PC-9 (cell line): Measurements from ENCODE around the gene MYO1A. TPM values are rescaled to one million over a fixed set of nuclear protein-coding genes. Genes with fewer than 3 reads are reported as not detected.

Experiments
- BruUV-seq: library from RNA; stranded (reverse); fragments of 400-500 nt; replicated peaks from 2 replicates; lab custom pipeline; 2021; lab: Mats Ljungman, UMichigan
- CTCF ChIA-PET: fragments of 300-600 bp; sonication (Branson Sonifier 250); formaldehyde crosslinking; loops from one replicate; lab custom pipeline; 2022; ENCODE audit warnings: antibody characterized with exemption; lab: Charles Lee
- POLR2A ChIA-PET: fragments of 300-600 bp; sonication (Branson Sonifier 250); formaldehyde crosslinking; loops from one replicate; lab custom pipeline; 2022; ENCODE audit warnings: antibody characterized with exemption; ENCODE audit not compliant: unreplicated experiment; lab: Charles Lee
- DNase-seq, 2 experiments: peaks; one replicate each; pipeline versions ENCODE4 v3.0.0 to v3.0.0-alpha.2; 2015 to 2022; ENCODE audit warnings: mixed read lengths in 1 of 2
- H2AFZ ChIP-seq: fragments of 200-600 bp; sonication (generic); 2 replicates; pipeline ENCODE4 v1.8.1; 2017; ENCODE audit warnings: antibody characterized with exemption
- H3F3A ChIP-seq: fragments of 200-600 bp; sonication (generic); 2 replicates; pipeline ENCODE4 v1.8.1; 2017; ENCODE audit warnings: antibody characterized with exemption, mild to moderate bottlenecking, low read depth; ENCODE audit not compliant: insufficient read depth
- H3K27ac ChIP-seq: fragments of 200-600 bp; sonication (generic); 2 replicates; pipeline ENCODE4 v1.6.1; 2016; ENCODE audit warnings: mixed run types
- H3K27me3 ChIP-seq: fragments of 200-600 bp; sonication (generic); 2 replicates; pipeline ENCODE4 v1.6.1; 2016; ENCODE audit warnings: low read depth, mixed run types; ENCODE audit not compliant: insufficient read depth
- H3K36me3 ChIP-seq: fragments of 200-600 bp; sonication (generic); 2 replicates; pipeline ENCODE4 v1.6.1; 2016; ENCODE audit warnings: low read depth, mixed run types
- H3K4me1 ChIP-seq: fragments of 200-600 bp; sonication (generic); replicated peaks from 2 replicates; pipeline ENCODE4 v1.6.1; 2016; ENCODE audit warnings: mixed run types; ENCODE audit not compliant: insufficient read depth
- H3K4me2 ChIP-seq: fragments of 200-600 bp; sonication (generic); 2 replicates; pipeline ENCODE4 v1.6.1; 2017; ENCODE audit warnings: mixed run types
- H3K4me3 ChIP-seq: fragments of 200-600 bp; sonication (generic); 2 replicates; pipeline ENCODE4 v1.6.1; 2016; ENCODE audit warnings: mixed run types
- H3K79me2 ChIP-seq: fragments of 200-600 bp; sonication (generic); 2 replicates; pipeline ENCODE4 v1.6.1; 2017; ENCODE audit warnings: low read depth, mixed run types
- H3K9me2 ChIP-seq: fragments of 200-600 bp; sonication (generic); 2 replicates; pipeline ENCODE4 v1.8.1; 2017; ENCODE audit warnings: mild to moderate bottlenecking; ENCODE audit not compliant: insufficient read depth
- H3K9me3 ChIP-seq: fragments of 200-600 bp; sonication (generic); 2 replicates; pipeline ENCODE4 v1.8.1; 2016; ENCODE audit warnings: low read depth; ENCODE audit not compliant: insufficient read depth
- H4K20me1 ChIP-seq: fragments of 200-600 bp; sonication (generic); 2 replicates; pipeline ENCODE4 v1.8.1; 2017; ENCODE audit not compliant: insufficient read depth
- CTCF ChIP-seq: fragments of 200-600 bp; sonication (generic); conservative IDR thresholded peaks from 2 replicates; pipeline ENCODE4 v1.6.1; 2017; ENCODE audit warnings: mixed run types, antibody characterized with exemption, mild to moderate bottlenecking, moderate library complexity
- EZH2 ChIP-seq: fragments of 200-600 bp; sonication (generic); IDR thresholded peaks from 2 replicates; pipeline ENCODE4 v1.8.0; 2017; ENCODE audit warnings: antibody characterized with exemption, low read depth
- intact Hi-C: fragments of 100-400 bp; cut with micrococcal nuclease; formaldehyde crosslinking; loops from one replicate; pipeline ENCODE4 v1.10.0; 2022; ENCODE audit not compliant: unreplicated experiment
- total RNA-seq: library from RNA; stranded (reverse); gene quantifications from 2 replicates; pipeline ENCODE4 v1.2.3, GENCODE V29; 2021

Gene MYO1A
- total RNA-seq, 1 experiment from 2014 or later: not detected

GRCh38 chr12:57051011-57051410 lies 1.1 kb upstream of the MYO1A start:
- BruUV-seq: no TSS peak
- no peaks in the 10 kb centered on the region for H3K9me3 ChIP-seq
- H3K27me3 ChIP-seq: peaks cover 30% of the 10 kb centered on the region; the same call in 1 of the 2 replicates
- no peaks in the 10 kb centered on the region for H3K36me3 ChIP-seq
- TF ChIP-seq CTCF (no peak), EZH2 (no peak)
- H2AFZ ChIP-seq: no peak overlapping the region
- DNase-seq: no peak
- H3K4me3 ChIP-seq: no peak overlapping the region
- H3K4me1 ChIP-seq: no peaks in the 10 kb centered on the region
- no peaks in the 10 kb centered on the region for H3K9me2 ChIP-seq
- H3F3A ChIP-seq: no peaks in the 10 kb centered on the region
- H3K4me2 ChIP-seq: no peak overlapping the region
- H3K79me2 ChIP-seq: no peaks in the 10 kb centered on the region
- CTCF ChIA-PET: interaction anchor here (0.5 kb wide), 1 partner anchor 16 kb away, joined by 3 read pairs; no protein-coding TSS in a partner anchor
- intact Hi-C loops: no loop called here
- H4K20me1 ChIP-seq: no peaks in the 10 kb centered on the region
- no peak overlapping the region for H3K27ac ChIP-seq
- POLR2A ChIA-PET: no interaction called here

- no peak for DNase-seq
- POLR2A ChIA-PET: no interaction called here
Measured at GRCh38 chr12:57049119-57049446, 846 bp downstream of the MYO1A start.

GRCh38 chr12:57048423-57049118 lies 1.4 kb downstream of the MYO1A start:
- Histone ChIP-seq H3K79me2 (no peaks in the 10 kb centered on the region), H2AFZ (no peak overlapping the region), H3K27ac (no peak overlapping the region), H3F3A (no peaks in the 10 kb centered on the region), H3K4me2 (no peak overlapping the region), H4K20me1 (no peaks in the 10 kb centered on the region), H3K9me2 (no peaks in the 10 kb centered on the region), H3K9me3 (no peaks in the 10 kb centered on the region), H3K4me3 (no peak overlapping the region), H3K27me3 (peaks cover 54% of the 10 kb centered on the region; the same call in 1 of the 2 replicates), H3K36me3 (no peaks in the 10 kb centered on the region), H3K4me1 (no peaks in the 10 kb centered on the region)
- CTCF ChIA-PET: no interaction called here
- no peak for DNase-seq
- TF ChIP-seq CTCF: no peak
- TF ChIP-seq EZH2: no peak
- intact Hi-C loops: no loop called here
- BruUV-seq: no TSS peak
- POLR2A ChIA-PET: no interaction called here

More at GRCh38 chr12:57049119-57049446, 846 bp downstream of the MYO1A start:
- Histone ChIP-seq H3K4me2 (no peak overlapping the region), H3K36me3 (no peaks in the 10 kb centered on the region), H3K4me3 (no peak overlapping the region), H3K9me2 (no peaks in the 10 kb centered on the region), H3K27me3 (peaks cover 49% of the 10 kb centered on the region; the same call in 1 of the 2 replicates), H3K27ac (no peak overlapping the region), H3K9me3 (no peaks in the 10 kb centered on the region), H4K20me1 (no peaks in the 10 kb centered on the region), H2AFZ (no peak overlapping the region), H3F3A (no peaks in the 10 kb centered on the region), H3K4me1 (no peaks in the 10 kb centered on the region), H3K79me2 (no peaks in the 10 kb centered on the region)
- CTCF ChIA-PET: no interaction called here
- intact Hi-C loops: no loop called here
- no peak for TF ChIP-seq EZH2
- TF ChIP-seq CTCF: no peak
- no TSS peak for BruUV-seq
